IPS-20b (cell line): ENCODE results near the gene SLITRK5.

Experiments used
- H3K27ac ChIP-seq: one replicate; pipeline ENCODE4 v1.5.1; 2013; ENCODE audit warnings: low read length
- H3K27me3 ChIP-seq: 2 replicates; pipeline ENCODE4 v1.6.1; 2013; ENCODE audit warnings: mild to moderate bottlenecking, low read length, inconsistent platforms; ENCODE audit not compliant: insufficient read depth
- H3K36me3 ChIP-seq: 2 replicates; pipeline ENCODE4 v1.6.1; 2013; ENCODE audit warnings: low read depth, mild to moderate bottlenecking, inconsistent platforms, low read length, moderate library complexity; ENCODE audit not compliant: insufficient read depth
- H3K4me1 ChIP-seq: 2 replicates; pipeline ENCODE4 v1.6.1; 2013; ENCODE audit warnings: mild to moderate bottlenecking, control low read depth, inconsistent platforms, low read length, moderate library complexity; ENCODE audit not compliant: insufficient read depth
- H3K4me3 ChIP-seq: 2 replicates; pipeline ENCODE4 v1.5.1; 2013; ENCODE audit warnings: mild to moderate bottlenecking, low read length, inconsistent platforms
- H3K9ac ChIP-seq: 2 replicates; pipeline ENCODE4 v1.6.1; 2013; ENCODE audit warnings: low read depth, mild to moderate bottlenecking, inconsistent platforms, low read length, moderate library complexity
- H3K9me3 ChIP-seq: 2 replicates; pipeline ENCODE4 v1.6.1; 2013; ENCODE audit warnings: mild to moderate bottlenecking, low read depth, low read length, inconsistent platforms; ENCODE audit not compliant: insufficient read depth

The SLITRK5 gene

DNA sequence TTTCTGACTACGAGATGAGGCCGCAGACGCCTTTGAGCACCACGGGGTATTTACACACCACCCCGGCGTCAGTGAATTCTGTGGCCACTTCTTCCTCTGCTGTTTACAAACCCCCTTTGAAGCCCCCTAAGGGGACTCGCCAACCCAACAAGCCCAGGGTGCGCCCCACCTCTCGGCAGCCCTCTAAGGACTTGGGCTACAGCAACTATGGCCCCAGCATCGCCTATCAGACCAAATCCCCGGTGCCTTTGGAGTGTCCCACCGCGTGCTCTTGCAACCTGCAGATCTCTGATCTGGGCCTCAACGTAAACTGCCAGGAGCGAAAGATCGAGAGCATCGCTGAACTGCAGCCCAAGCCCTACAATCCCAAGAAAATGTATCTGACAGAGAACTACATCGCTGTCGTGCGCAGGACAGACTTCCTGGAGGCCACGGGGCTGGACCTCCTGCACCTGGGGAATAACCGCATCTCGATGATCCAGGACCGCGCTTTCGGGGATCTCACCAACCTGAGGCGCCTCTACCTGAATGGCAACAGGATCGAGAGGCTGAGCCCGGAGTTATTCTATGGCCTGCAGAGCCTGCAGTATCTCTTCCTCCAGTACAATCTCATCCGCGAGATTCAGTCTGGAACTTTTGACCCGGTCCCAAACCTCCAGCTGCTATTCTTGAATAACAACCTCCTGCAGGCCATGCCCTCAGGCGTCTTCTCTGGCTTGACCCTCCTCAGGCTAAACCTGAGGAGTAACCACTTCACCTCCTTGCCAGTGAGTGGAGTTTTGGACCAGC is 5.3 kb downstream of the SLITRK5 start:
- Histone ChIP-seq H3K9ac (no peak overlapping the region), H3K36me3 (no peaks in the 10 kb centered on the region), H3K4me1 (peaks cover 8% of the 10 kb centered on the region), H3K9me3 (no peaks in the 10 kb centered on the region), H3K27ac (no peak overlapping the region), H3K27me3 (peaks cover 82% of the 10 kb centered on the region), H3K4me3 (peak overlapping the region; percentile 73)

DNA sequence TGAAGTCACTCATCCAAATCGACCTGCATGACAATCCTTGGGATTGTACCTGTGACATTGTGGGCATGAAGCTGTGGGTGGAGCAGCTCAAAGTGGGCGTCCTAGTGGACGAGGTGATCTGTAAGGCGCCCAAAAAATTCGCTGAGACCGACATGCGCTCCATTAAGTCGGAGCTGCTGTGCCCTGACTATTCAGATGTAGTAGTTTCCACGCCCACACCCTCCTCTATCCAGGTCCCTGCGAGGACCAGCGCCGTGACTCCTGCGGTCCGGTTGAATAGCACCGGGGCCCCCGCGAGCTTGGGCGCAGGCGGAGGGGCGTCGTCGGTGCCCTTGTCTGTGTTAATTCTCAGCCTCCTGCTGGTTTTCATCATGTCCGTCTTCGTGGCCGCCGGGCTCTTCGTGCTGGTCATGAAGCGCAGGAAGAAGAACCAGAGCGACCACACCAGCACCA is 5.9 kb downstream of the SLITRK5 start:
- H3K27me3 ChIP-seq = peaks cover 78% of the 10 kb centered on the region
- no peak overlapping the region for H3K27ac ChIP-seq
- H3K36me3 ChIP-seq = no peaks in the 10 kb centered on the region
- H3K4me1 ChIP-seq = peaks cover 8% of the 10 kb centered on the region
- peak overlapping the region; percentile 73 for H3K4me3 ChIP-seq
- H3K9me3 ChIP-seq = no peaks in the 10 kb centered on the region
- H3K9ac ChIP-seq = no peak overlapping the region

DNA sequence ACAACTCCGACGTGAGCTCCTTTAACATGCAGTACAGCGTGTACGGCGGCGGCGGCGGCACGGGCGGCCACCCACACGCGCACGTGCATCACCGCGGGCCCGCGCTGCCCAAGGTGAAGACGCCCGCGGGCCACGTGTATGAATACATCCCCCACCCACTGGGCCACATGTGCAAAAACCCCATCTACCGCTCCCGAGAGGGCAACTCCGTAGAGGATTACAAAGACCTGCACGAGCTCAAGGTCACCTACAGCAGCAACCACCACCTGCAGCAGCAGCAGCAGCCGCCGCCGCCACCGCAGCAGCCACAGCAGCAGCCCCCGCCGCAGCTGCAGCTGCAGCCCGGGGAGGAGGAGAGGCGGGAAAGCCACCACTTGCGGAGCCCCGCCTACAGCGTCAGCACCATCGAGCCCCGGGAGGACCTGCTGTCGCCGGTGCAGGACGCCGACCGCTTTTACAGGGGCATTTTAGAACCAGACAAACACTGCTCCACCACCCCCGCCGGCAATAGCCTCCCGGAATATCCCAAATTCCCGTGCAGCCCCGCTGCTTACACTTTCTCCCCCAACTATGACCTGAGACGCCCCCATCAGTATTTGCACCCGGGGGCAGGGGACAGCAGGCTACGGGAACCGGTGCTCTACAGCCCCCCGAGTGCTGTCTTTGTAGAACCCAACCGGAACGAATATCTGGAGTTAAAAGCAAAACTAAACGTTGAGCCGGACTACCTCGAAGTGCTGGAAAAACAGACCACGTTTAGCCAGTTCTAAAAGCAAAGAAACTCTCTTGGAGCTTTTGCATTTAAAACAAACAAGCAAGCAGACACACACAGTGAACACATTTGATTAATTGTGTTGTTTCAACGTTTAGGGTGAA is 6.6 kb downstream of the SLITRK5 start:
- Histone ChIP-seq H3K27ac (no peak overlapping the region), H3K36me3 (no peaks in the 10 kb centered on the region), H3K9me3 (no peaks in the 10 kb centered on the region), H3K4me3 (peak overlapping the region; percentile 73), H3K9ac (peak overlapping the region; percentile 40; the same call in 1 of the 2 replicates), H3K4me1 (peaks cover 8% of the 10 kb centered on the region), H3K27me3 (peaks cover 74% of the 10 kb centered on the region)

DNA sequence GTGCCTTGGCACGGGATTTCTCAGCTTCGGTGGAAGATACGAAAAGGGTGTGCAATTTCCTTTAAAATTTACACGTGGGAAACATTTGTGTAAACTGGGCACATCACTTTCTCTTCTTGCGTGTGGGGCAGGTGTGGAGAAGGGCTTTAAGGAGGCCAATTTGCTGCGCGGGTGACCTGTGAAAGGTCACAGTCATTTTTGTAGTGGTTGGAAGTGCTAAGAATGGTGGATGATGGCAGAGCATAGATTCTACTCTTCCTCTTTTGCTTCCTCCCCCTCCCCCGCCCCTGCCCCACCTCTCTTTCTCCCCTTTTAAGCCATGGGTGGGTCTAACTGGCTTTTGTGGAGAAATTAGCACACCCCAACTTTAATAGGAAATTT is 7.2 kb downstream of the SLITRK5 start:
- peak overlapping the region; percentile 73 for H3K4me3 ChIP-seq
- peaks cover 68% of the 10 kb centered on the region for H3K27me3 ChIP-seq
- H3K4me1 ChIP-seq = peaks cover 8% of the 10 kb centered on the region
- no peaks in the 10 kb centered on the region for H3K9me3 ChIP-seq
- H3K36me3 ChIP-seq = no peaks in the 10 kb centered on the region
- no peak overlapping the region for H3K27ac ChIP-seq
- no peak overlapping the region; the same call in 1 of the 2 replicates for H3K9ac ChIP-seq

DNA sequence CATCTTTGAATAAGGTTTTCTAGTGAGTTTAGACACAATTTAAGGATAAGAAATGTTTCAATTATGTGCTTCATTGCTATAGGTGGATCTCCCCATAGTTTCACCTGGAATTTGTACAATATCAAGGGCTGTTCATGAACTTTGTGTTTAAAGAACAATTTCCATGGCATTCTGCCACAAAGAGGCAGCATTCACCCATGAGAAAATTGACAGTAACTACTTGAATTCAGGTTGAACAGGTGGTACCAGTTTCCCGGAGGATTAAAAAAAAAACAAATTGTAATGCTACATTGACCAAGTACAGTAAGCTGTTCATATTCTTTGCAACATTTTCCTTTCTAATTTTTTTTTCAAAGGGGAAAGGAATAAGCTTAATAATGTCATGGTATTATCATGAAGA is 9.1 kb downstream of the SLITRK5 start:
- Histone ChIP-seq H3K4me1 (peaks cover 5% of the 10 kb centered on the region; the same call in 1 of the 2 replicates), H3K27ac (no peak overlapping the region), H3K9ac (no peak overlapping the region), H3K36me3 (no peaks in the 10 kb centered on the region), H3K27me3 (peaks cover 49% of the 10 kb centered on the region), H3K9me3 (no peaks in the 10 kb centered on the region), H3K4me3 (no peak overlapping the region)

DNA sequence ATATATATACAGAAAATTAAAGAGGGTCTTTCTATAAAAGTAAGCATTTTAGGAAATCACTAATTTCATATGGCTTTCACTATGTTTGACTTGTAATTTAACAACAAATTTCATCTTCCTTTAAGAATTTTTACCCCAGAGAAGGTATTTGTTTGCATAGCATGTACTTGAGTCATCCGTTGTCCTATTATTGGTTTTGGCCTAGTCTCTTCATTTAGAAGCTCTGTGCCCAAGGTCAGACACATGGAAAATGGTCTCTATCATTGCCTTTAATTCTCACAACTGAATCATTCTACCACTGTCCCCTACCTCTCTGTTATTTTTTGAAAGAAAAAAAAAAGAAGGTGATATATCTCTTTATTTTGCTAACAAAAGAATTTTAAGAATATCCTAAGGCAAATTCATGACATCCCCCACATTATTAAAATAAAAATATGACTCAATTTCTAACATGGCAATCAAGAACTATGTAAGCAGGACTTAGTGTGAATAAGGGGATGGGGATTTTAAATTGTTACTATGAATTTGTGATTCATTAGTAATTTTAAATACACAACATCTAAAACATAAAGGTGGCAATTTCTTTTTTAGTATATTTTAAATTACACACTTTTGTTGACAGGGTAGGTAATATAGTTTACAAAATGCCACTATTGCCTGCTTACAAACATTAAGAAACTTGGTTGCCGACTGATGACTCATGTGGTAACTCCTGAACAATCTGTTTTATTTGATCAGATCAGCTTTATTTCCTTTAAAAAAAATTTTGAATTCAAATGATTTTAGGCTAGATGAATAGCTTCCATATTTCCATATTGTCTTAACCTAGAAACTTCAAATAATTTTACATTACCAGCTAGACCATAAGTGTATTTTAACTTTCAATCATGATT is 13.9 kb downstream of the SLITRK5 start:
- no peaks in the 10 kb centered on the region for H3K36me3 ChIP-seq
- no peaks in the 10 kb centered on the region for H3K4me1 ChIP-seq
- no peak overlapping the region for H3K4me3 ChIP-seq
- H3K27ac ChIP-seq = no peak overlapping the region
- no peak overlapping the region for H3K9ac ChIP-seq
- 0 out of 2 replicates have a peak, but pooled peaks cover 3% of the 10 kb centered on the region for H3K27me3 ChIP-seq
- no peaks in the 10 kb centered on the region for H3K9me3 ChIP-seq

DNA sequence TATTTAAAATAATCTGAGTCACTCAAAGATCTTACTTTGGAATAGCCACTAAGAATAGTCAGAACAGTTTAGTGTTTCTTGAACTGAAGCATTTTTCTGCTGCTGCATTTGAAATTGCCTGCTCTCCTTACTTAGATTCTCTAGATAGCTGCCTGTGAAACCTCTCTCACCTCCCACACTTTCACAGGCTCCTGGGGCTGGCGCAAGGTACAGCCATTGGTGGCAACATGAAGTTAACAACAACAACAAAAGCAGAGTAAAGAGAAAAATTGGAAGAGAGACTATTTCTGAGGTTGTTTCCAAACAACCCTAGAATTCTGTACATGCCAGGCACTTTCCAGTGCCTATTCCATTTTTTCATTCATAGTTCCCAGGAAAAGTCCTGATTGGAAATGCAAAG is 25.3 kb downstream of the SLITRK5 start:
- Histone ChIP-seq H3K27ac (no peak overlapping the region), H3K4me1 (no peaks in the 10 kb centered on the region), H3K9me3 (no peaks in the 10 kb centered on the region), H3K36me3 (no peaks in the 10 kb centered on the region), H3K27me3 (no peaks in the 10 kb centered on the region), H3K9ac (no peak overlapping the region), H3K4me3 (no peak overlapping the region)

DNA sequence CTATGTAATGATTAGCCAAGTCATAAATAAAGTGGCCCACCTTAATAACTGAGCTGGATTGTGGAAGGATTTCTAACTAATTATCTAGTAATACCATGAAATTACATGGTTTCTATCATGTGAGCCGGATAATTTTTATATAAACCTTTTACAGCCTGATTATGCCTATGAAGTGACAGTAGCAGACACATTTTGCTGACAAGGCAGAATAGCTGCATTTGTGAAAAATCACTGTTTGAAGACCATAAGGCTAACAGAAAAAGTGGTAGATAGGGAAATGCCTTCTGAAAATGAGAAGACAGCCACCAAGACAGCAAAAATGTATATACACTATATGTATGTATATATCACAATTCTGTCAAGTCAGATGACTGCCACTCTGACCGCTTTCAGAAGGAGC is 27.1 kb downstream of the SLITRK5 start:
- Histone ChIP-seq H3K36me3 (no peaks in the 10 kb centered on the region), H3K27ac (no peak overlapping the region), H3K9me3 (no peaks in the 10 kb centered on the region), H3K9ac (no peak overlapping the region), H3K27me3 (no peaks in the 10 kb centered on the region), H3K4me3 (no peak overlapping the region), H3K4me1 (no peaks in the 10 kb centered on the region)

DNA sequence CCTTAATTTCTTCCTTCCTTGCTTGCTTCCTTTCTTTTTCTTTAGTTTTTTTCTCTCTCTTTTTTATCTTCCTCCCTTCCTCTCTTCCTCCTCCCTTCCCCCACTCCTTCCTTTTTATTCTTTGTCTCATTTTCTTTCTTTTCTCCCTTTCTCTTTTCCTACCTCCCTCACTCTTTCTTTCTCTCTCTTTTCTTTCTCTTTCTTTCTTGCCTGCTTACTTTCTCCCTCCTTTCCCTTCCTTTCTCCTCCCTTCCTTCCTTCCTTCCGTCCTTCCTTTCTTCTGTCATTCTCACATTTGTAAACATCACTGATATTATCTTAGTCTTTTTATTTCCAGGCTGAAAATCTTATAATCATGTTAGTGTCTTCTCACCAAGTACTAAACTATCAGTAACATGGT is 38.8 kb downstream of the SLITRK5 start:
- no peak overlapping the region for H3K4me3 ChIP-seq
- H3K27me3 ChIP-seq = no peaks in the 10 kb centered on the region
- H3K4me1 ChIP-seq = no peaks in the 10 kb centered on the region; the same call in 1 of the 2 replicates
- no peak overlapping the region for H3K9ac ChIP-seq
- no peaks in the 10 kb centered on the region for H3K9me3 ChIP-seq
- H3K36me3 ChIP-seq = no peaks in the 10 kb centered on the region
- H3K27ac ChIP-seq = no peak overlapping the region

DNA sequence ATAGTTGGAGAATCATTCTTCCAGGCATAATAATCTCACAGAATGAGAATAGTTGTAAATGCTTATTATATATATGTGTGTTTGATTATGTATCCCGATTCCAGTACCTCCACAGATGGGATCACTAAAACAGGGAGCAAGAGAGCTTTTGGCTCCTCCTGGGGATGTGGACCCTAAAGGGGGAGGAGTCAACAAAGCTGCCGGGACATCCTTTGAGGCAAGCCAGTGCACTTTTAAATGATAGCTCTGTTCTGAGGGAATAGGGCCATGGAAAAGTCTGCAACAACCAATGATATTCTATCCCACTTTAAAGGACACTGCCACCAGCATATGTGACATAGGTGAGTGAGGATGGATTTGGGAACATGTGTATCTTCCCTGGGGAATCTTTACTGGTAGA is 40.8 kb downstream of the SLITRK5 start:
- H3K36me3 ChIP-seq = no peaks in the 10 kb centered on the region
- no peak overlapping the region for H3K9ac ChIP-seq
- no peaks in the 10 kb centered on the region; the same call in 1 of the 2 replicates for H3K4me1 ChIP-seq
- no peaks in the 10 kb centered on the region for H3K27me3 ChIP-seq
- H3K9me3 ChIP-seq = no peaks in the 10 kb centered on the region
- no peak overlapping the region for H3K4me3 ChIP-seq
- no peak overlapping the region for H3K27ac ChIP-seq
